SJSA1 (cell line): ENCODE measurements around the gene MEA1. TPM values are rescaled to one million over a fixed set of nuclear protein-coding genes. Genes with fewer than 3 reads are reported as not detected.
"Not testable (repeated sequence)": the region's sequence is repeated elsewhere in the genome, so short reads cannot be mapped to it uniquely, and the experiment has no call there.

Experiments
- DNase-seq, 2 experiments: peaks; one replicate each; pipeline ENCODE4 v3.0.0-alpha.2; 2015 to 2020; ENCODE audit warnings: low spot score in 2 of 2, low read depth in 1 of 2
- H3K27ac ChIP-seq: fragments of 250-450 bp; sonication (Bioruptor Pico); 2 replicates; pipeline ENCODE4 v1.5.1; 2020; ENCODE audit warnings: mild to moderate bottlenecking, moderate library complexity
- H3K27me3 ChIP-seq: fragments of 250-450 bp; sonication (Bioruptor Pico); replicated peaks from 2 replicates; pipeline ENCODE4 v1.5.1; 2020; ENCODE audit warnings: mild to moderate bottlenecking, moderate library complexity
- H3K36me3 ChIP-seq: fragments of 250-450 bp; sonication (Bioruptor Pico); 2 replicates; pipeline ENCODE4 v1.5.1; 2020; ENCODE audit warnings: mild to moderate bottlenecking
- H3K4me1 ChIP-seq: fragments of 250-450 bp; sonication (Bioruptor Pico); replicated peaks from 2 replicates; pipeline ENCODE4 v1.6.1; 2021; ENCODE audit warnings: mild to moderate bottlenecking
- H3K4me3 ChIP-seq: fragments of 250-450 bp; sonication (Bioruptor Pico); 2 replicates; pipeline ENCODE4 v1.5.1; 2020; ENCODE audit warnings: mild to moderate bottlenecking
- H3K9me3 ChIP-seq: fragments of 250-450 bp; sonication (Bioruptor Pico); replicated peaks from 2 replicates; pipeline ENCODE4 v1.5.1; 2020; ENCODE audit warnings: mild to moderate bottlenecking
- total RNA-seq: library from RNA; depleted of rRNA; stranded (reverse); fragments of >200 nt; shearing (Covaris generic); gene quantifications from 2 replicates; pipeline ENCODE4 v1.2.3, GENCODE V29; 2014

MEA1 gene
- total RNA-seq, 1 experiment from 2014 or later: 134 TPM

- Histone ChIP-seq H3K36me3 (peaks cover 71% of the 10 kb centered on the region), H3K27ac (no peak overlapping the region), H3K9me3 (no peaks in the 10 kb centered on the region), H3K4me3 (no peak overlapping the region), H3K27me3 (no peaks in the 10 kb centered on the region), H3K4me1 (peaks cover 7% of the 10 kb centered on the region; the same call in 1 of the 2 replicates)
- DNase-seq: no peak
Measured at GRCh38 chr6:43011207-43011606, 2.5 kb downstream of the MEA1 start.

- H3K4me1 ChIP-seq: peaks cover 7% of the 10 kb centered on the region; the same call in 1 of the 2 replicates
- H3K9me3 ChIP-seq: no peaks in the 10 kb centered on the region
- H3K4me3 ChIP-seq: no peak overlapping the region
- no peaks in the 10 kb centered on the region for H3K27me3 ChIP-seq
- peaks cover 77% of the 10 kb centered on the region for H3K36me3 ChIP-seq
- DNase-seq: peak in 1 of 2 experiments; percentile 28
- no peak overlapping the region for H3K27ac ChIP-seq
Measured at GRCh38 chr6:43009124-43009523, 4.6 kb downstream of the MEA1 start.

DNA sequence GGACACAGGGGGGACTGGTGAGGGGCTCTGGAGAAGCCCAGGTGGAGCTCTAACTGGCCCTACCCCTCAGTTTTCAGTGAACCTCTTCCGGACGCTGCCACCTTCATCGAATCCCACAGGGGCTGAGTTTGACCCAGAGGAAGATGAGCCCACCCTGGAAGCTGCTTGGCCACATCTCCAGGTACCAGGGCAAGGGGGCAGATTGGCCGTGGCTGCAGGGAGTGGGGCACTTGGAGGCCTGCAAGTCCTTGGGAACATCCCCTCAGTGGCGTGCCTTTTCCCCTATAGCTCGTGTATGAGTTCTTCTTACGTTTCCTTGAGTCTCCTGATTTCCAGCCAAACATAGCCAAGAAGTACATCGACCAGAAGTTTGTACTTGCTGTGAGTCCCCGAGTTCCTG lies 6.6 kb downstream of the MEA1 start:
- Histone ChIP-seq H3K27ac (no peak overlapping the region), H3K4me3 (no peak overlapping the region), H3K27me3 (no peaks in the 10 kb centered on the region), H3K4me1 (no peaks in the 10 kb centered on the region), H3K9me3 (no peaks in the 10 kb centered on the region), H3K36me3 (peaks cover 78% of the 10 kb centered on the region)
- no peak for DNase-seq

DNA sequence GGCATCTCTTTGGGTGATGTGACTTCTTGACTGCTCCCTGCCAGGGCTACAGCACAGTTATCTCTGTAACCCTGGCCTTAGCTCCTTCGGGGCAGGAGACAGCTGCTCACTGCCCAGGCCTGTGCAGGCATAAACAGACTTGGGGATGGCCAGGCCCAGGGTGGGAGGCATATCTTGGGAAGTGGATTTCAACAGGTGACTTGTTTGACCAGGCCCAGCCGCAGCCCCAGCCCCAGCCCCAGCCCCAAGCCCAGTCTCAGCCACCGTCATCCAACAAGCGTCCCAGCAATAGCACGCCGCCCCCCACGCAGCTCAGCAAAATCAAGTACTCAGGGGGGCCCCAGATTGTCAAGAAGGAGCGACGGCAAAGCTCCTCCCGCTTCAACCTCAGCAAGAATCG lies 7.5 kb downstream of the MEA1 start:
- no peaks in the 10 kb centered on the region for H3K4me1 ChIP-seq
- no peak overlapping the region for H3K4me3 ChIP-seq
- no peak overlapping the region for H3K27ac ChIP-seq
- H3K36me3 ChIP-seq: peaks cover 69% of the 10 kb centered on the region
- H3K9me3 ChIP-seq: no peaks in the 10 kb centered on the region
- H3K27me3 ChIP-seq: no peaks in the 10 kb centered on the region
- no peak for DNase-seq

DNA sequence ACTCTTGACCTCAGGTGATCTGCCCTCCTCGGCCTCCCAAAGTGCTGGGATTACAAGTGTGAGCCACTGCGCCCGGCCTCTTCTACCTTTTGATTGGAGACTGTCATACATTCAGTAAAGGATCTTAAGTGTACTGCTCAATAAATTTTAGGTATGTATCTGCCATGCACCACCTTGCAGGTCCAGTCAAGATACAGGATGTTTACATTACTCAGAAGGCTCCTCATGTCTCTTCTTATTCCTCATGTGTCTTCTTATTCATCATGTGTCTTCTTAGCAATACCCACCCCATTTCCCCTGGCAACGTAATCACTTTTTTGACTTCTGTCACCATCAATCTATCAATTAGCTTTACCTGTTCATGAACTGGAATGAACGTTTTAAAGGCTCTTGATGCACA lies 7.9 kb downstream of the MEA1 start:
- Histone ChIP-seq H3K4me1 (no peaks in the 10 kb centered on the region), H3K27me3 (no peaks in the 10 kb centered on the region), H3K27ac (no peak overlapping the region), H3K36me3 (peaks cover 69% of the 10 kb centered on the region), H3K9me3 (no peaks in the 10 kb centered on the region), H3K4me3 (no peak overlapping the region)
- DNase-seq: no peak

DNA sequence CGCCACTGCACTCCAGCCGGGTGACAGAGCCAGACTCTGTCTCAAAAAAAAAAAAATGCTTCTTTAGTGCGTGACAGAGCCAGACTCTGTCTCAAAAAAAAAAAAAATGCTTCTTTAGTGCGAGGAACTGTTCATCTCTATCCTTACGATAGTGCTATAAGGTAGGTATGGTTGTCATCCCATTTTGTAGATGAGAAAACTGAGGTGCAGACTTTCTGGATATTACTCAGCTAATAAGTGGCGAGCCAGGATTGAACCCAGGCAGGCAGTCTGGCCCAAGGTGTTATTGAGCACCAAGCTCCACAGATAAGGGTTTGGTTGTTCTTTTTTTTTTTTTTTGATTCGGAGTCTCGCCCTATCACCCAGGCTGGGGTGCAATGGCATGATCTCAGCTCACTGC lies 11.9 kb downstream of the MEA1 start:
- Histone ChIP-seq H3K27me3 (no peaks in the 10 kb centered on the region), H3K9me3 (no peaks in the 10 kb centered on the region), H3K4me3 (no peak overlapping the region), H3K27ac (no peak overlapping the region), H3K36me3 (peaks cover 36% of the 10 kb centered on the region), H3K4me1 (no peaks in the 10 kb centered on the region)
- DNase-seq: no peak

DNA sequence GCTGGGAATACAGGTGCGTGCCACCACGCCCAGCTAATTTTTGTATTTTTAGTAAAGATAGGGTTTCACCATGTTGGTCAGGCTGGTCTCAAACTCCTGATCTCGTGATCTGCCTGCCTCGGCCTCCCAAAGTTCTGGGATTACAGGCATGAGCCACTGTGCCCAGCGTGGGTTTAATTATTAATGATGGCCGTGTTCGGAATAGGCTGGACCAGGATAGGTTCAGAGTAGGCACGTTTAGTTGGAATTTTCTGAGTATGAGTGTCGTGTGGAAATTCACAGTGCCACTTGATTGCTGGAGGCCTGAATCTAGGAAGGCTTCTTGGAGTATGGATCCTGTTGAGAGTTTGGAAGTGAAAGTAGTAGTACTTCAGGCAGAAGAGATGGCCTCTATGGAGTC lies 15.5 kb downstream of the MEA1 start:
- H3K4me3 ChIP-seq, H3K27me3 ChIP-seq, H3K9me3 ChIP-seq, H3K27ac ChIP-seq, DNase-seq, H3K4me1 ChIP-seq: not testable (repeated sequence)
- H3K36me3 ChIP-seq: peaks cover 22% of the 10 kb centered on the region

DNA sequence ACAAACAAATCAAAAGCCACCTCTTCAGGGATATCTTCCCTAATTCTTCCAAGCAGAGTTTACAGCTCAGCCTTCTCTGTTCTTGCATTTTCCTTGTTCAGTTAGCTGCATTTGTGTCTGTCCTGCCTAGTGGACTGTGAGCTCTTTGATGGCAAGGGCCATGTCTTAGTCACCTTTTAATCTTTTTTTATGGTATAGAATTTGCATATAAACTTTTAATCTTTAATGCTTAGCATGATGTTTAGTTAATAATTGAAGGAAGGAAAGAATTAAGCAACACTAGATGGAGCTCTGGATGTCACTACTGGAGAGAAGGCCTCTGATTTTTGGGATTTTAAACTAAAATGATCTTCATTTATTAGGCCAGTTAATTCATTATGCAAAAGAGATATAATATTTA lies 17.2 kb downstream of the MEA1 start:
- Histone ChIP-seq H3K27me3 (no peaks in the 10 kb centered on the region), H3K27ac (no peak overlapping the region)
- no peak for DNase-seq

GRCh38 chr6:42993445-42993844 lies 20.3 kb downstream of the MEA1 start:
- Histone ChIP-seq H3K4me3 (no peak overlapping the region), H3K36me3 (peaks cover 35% of the 10 kb centered on the region), H3K27me3 (no peaks in the 10 kb centered on the region), H3K27ac (no peak overlapping the region), H3K9me3 (no peaks in the 10 kb centered on the region), H3K4me1 (no peaks in the 10 kb centered on the region)
- no peak for DNase-seq

More for the DNA sequence above, 17.2 kb downstream of the MEA1 start:
- H3K4me1 ChIP-seq: no peaks in the 10 kb centered on the region
- peaks cover 19% of the 10 kb centered on the region for H3K36me3 ChIP-seq
- no peaks in the 10 kb centered on the region for H3K9me3 ChIP-seq
- no peak overlapping the region for H3K4me3 ChIP-seq

GRCh38 chr6:42989923-42990322 lies 23.8 kb downstream of the MEA1 start:
- Histone ChIP-seq H3K4me1 (peaks cover 4% of the 10 kb centered on the region), H3K36me3 (peaks cover 40% of the 10 kb centered on the region), H3K4me3 (no peak overlapping the region), H3K9me3 (no peaks in the 10 kb centered on the region), H3K27me3 (no peaks in the 10 kb centered on the region), H3K27ac (no peak overlapping the region)
- DNase-seq: no peak

DNA sequence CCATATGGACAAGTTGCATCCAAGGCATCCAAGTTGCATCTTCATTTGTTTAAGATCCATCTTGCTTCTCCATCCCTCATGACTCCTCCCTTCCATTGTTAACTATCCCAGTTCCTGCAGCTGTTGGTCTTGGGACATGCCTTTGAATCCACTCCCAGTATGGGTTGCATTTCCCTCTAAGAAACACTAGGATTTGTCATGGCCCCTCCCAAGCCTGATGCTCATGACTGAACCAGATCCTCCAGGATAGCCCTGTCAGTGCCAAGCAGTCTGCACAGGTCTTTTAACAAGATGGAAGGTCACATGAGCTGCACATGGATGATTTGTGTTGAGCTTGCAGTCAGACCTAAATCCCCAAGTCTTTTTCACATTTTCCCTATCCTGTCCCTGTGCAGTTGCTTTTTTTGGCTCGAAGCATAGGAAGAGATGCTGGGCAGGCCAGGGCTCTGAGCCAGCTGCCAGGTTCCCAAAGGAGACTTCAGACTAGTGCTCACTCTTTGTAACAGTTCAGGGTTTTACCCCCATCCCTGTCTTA lies 25.2 kb downstream of the MEA1 start:
- no peak overlapping the region for H3K4me3 ChIP-seq
- peaks cover 9% of the 10 kb centered on the region for H3K4me1 ChIP-seq
- H3K9me3 ChIP-seq: no peaks in the 10 kb centered on the region
- H3K27me3 ChIP-seq: no peaks in the 10 kb centered on the region
- peaks cover 40% of the 10 kb centered on the region for H3K36me3 ChIP-seq
- DNase-seq: no peak
- H3K27ac ChIP-seq: no peak overlapping the region

GRCh38 chr6:42987533-42988451 lies 26.0 kb downstream of the MEA1 start:
- Histone ChIP-seq H3K9me3 (no peaks in the 10 kb centered on the region), H3K4me1 (peaks cover 14% of the 10 kb centered on the region), H3K27me3 (no peaks in the 10 kb centered on the region), H3K36me3 (peaks cover 36% of the 10 kb centered on the region), H3K4me3 (no peak overlapping the region), H3K27ac (no peak overlapping the region)
- no peak for DNase-seq

DNA sequence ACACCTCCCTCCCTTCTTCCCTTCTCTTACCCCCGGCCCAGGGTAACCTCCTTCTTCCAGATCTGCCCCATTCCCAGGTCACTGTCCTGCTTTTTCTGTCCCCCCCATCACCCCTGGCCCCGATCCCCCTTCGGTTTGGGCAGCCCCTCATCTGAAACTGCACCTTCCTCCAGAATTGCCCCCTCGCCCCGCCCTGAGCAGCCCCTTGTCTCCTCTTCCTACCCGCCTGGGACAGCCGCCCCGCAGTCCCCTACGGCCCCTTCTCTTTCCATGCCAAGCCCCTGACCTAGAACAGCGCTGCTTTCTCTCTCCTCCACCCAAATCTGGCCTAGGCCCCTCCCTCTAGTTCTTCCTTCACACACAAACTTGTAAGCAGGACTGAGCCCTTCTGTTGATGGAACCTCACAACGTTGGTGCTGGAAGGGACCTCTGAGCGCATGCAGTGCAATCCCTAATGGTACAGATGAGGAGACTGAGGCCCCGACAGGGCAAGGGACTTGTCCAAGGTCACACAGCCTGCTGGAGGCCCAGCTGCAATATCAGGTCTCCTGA lies 28.7 kb downstream of the MEA1 start:
- no peak overlapping the region for H3K27ac ChIP-seq
- no peaks in the 10 kb centered on the region for H3K27me3 ChIP-seq
- peaks cover 20% of the 10 kb centered on the region for H3K36me3 ChIP-seq
- peak overlapping the region; percentile 81 for H3K4me3 ChIP-seq
- no peaks in the 10 kb centered on the region for H3K9me3 ChIP-seq
- DNase-seq: peak in 1 of 2 experiments; percentile 26
- peaks cover 22% of the 10 kb centered on the region for H3K4me1 ChIP-seq
